GM18517 (cell line): ENCODE results near the gene PDZRN3.

Experiments used
- ATAC-seq: cut with Tn5 transposase; IDR thresholded peaks from one replicate; pipeline ENCODE4 v1.9.1; 2021; ENCODE audit warnings: mild to moderate bottlenecking, moderate library complexity; ENCODE audit not compliant: unreplicated experiment

The PDZRN3 gene

GRCh38 chr3:73401059-73401458, 223.7 kb downstream of the PDZRN3 start:
- ATAC-seq = no peak

GRCh38 chr3:73399666-73400253, 225.0 kb downstream of the PDZRN3 start:
- no peak for ATAC-seq

DNA sequence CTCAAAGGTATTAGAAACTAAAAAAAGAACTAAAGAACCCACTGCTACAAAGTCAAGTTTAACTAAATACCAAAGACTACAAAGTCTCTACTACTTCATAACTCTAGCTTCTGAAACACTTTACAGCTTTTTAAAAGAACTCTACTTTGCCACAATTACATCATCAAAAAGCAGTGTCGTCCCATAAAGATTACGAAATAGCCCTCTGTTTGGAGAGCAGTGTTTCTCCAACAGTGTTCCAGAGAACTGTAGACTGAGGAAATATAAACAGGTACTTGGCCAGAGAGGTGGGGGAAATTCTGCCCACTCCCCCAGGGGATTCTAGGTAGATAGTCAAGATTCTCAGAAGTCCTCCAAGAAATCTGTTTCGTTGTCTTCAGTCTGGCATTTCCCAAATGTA, 225.6 kb downstream of the PDZRN3 start:
- ATAC-seq = no peak

DNA sequence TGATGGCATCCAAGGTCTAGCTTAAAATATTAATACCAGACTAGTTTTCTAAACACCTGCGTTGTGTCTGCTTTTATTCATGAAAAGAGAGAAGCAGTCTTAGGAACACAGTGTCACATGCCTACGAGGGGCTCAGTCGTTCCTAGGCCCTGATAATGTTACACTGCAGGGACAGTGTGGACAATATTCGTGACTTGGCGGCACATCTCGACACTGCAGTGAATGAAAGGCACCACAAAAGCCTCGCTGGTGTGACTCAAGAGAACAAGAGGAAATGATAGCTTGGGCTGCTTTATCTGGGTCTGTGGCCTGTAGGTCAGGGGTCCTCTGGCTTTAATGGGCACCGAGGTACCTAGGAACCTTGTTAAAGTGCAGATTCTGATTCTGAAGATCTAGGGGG, 226.7 kb downstream of the PDZRN3 start:
- no peak for ATAC-seq

DNA sequence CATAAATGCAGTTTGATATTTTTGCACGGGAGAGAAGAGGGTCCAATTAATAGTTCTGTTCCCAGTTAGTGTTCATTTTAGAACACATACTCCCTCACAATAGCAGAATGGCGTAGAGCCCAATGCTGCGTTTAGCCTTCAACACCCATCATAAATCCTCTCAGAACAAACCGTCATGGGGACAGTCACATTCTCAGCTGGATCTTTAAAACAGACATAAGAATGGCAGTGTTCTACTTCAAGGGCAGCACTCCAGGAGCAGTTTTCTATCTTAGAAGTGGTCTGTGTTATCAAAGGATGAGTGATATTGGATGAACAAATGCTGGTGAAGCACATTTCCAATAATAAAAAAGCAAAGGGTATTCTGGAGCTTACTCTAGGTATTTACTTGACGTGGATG, 230.5 kb downstream of the PDZRN3 start:
- no peak for ATAC-seq

DNA sequence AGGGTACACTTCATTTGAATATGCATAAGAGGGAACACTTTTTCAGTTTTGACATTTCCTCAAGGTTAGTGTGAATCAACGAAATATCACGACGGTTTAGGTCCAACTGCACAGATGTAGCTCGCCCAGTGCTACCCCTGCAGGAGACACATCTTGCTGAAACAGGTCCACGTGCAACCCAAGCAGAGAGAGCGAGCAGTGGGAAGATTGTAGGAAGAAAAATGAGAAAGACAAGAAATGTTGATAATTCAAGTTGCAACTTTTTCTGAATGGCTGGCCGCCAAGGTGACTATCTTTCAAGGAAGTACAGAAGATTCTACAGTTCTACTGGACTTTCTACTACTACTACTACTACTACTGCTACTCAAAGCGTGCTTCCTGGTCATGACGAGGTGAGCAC, 231.7 kb downstream of the PDZRN3 start:
- no peak for ATAC-seq

GRCh38 chr3:73391984-73392383, 232.8 kb downstream of the PDZRN3 start:
- no peak for ATAC-seq

- ATAC-seq = no peak
These were observed 234.8 kb downstream of the PDZRN3 start for GRCh38 chr3:73389928-73390327.

DNA sequence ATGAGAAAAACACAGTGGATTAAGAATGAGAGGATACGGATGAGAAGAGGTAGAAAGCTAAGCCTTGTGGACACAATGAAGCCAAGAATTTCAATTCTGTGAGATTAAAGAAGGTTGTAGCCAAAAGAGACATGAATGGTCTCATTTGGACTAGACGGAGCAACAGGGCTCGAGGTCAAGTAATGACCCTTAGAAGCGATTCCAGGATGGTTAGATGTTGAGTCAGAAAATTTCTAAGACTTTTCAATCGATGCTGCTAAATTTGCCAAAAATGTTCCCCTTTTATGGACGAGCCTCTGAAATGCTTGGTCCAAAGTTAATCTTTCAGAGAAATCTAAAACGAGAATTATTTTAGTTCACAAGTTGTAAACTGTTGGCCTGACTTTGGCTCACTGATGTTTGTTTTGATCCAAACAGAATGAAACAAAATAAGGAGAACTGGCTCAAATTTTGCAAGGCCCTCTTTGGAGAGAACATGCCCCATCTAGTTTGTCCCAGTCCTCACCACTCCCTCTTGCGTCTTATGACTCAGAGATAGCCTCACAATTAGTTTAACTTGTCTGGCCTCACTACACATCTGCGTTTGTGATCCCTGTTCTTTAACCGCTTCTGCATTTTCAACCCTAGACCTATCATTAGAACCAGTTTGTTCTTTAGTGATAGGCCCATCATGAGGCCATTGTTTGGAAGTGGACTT, 235.5 kb downstream of the PDZRN3 start:
- no peak for ATAC-seq

GRCh38 chr3:73385568-73385967, 239.2 kb downstream of the PDZRN3 start:
- no peak for ATAC-seq

DNA sequence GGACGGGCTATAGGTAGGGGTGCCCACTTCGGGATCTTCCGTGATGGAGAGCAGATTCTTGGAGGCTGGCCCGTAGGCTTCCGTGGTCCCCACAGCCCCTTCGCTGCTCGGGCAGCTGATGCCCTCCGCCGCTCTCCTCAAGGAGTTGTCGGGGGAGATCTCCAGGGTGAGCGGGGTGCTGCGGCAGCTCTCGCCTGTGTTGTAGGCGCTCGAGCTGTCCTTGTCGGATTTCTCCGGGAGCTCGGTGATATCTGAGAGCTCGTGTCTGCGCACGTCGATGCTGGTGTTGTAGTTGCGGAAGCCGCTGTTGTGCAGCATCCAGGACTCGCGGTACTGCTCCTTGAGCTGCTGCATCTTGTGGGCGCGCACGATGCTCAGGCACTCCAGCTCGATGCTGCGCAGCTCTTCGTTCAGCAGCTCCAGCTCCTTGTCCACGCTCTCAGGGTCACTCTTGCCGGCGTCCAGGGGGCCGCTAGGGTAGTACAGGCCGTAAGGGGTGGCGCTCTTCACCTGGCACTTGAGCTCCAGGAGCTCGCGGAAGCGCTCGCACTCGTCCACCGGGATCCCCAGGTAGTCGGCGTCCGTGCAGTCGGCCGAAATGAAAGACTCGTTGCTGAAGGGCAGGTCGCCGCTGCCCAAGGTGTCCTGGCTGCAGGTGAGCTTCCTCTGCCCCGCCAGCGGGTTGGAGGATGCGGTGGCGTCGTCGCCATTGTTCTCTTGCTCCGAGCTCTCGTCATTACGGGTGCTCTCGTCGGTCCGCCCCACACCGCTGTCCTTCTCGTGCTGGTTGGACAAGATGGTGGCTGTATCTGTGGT, 240.4 kb downstream of the PDZRN3 start:
- ATAC-seq = no peak

- ATAC-seq = no peak
These were observed 241.2 kb downstream of the PDZRN3 start for GRCh38 chr3:73383470-73384049.

DNA sequence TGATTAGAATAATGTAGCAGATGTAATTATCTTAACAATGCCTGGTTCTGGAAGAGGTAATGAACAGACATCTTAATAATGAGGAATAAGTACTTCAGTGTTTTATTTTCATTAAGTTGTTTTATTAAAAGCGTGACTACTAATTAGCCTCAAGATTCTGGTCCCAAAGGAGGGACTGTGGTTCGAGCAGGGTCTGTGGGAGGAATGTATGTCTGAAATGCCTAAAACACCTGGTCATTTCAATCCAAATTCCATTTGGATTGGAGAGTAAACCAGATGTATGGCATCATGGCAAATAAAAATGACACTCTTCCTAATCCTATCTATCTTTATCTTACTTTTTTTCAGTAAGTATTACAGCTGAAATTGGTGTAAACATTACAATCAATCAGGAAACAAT, 243.2 kb downstream of the PDZRN3 start:
- no peak for ATAC-seq

- ATAC-seq = no peak
These were observed 243.8 kb downstream of the PDZRN3 start for GRCh38 chr3:73380735-73381532.

GRCh38 chr3:73379465-73379864, 245.3 kb downstream of the PDZRN3 start:
- ATAC-seq = no peak

GRCh38 chr3:73378207-73378606, 246.5 kb downstream of the PDZRN3 start:
- ATAC-seq = no peak

- no peak for ATAC-seq
These were observed 258.9 kb downstream of the PDZRN3 start for GRCh38 chr3:73365756-73366397.

DNA sequence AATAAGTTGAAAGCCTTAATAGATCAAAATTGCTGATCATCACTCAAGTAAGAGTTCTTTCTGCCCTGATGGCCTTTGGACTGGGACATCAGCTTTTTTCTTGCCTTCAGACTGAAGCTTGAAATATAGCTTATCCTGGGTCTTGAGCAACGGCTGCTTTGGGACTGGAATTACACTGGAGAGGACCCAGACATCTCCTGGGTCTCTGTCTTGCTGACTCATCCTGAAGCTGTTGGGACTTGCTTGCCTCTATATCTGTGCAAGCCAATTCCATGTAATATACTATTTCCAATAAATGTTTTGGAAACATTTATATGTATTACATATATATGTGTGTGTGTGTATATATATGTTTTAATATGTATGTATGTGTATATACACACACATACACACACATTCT, 260.2 kb downstream of the PDZRN3 start:
- no peak for ATAC-seq

GRCh38 chr3:73363093-73363492, 261.6 kb downstream of the PDZRN3 start:
- ATAC-seq = no peak

DNA sequence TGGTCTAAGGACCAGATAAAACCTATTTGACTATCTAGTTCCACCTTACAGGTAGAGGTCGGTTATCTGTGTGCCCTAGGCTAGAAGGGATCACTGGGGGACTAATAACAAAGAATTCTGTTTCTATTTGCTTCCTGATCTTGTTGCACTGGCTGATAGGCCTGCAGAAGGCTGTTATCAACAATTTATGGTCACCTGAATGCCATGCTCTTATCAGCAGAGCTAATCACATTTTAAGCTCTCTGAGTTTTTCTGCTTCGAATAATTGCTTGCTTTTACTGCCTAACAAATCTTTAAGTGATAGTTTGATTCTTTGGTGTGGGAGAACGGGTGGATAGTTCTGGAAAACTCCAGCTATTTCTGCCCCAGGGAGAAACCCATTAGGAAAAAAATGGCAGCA, 263.1 kb downstream of the PDZRN3 start:
- no peak for ATAC-seq
